HG03135 (cell line): ENCODE measurements around the gene DENND1A.
"Not testable (repeated sequence)": the region's sequence is repeated elsewhere in the genome, so short reads cannot be mapped to it uniquely, and the experiment has no call there.

Experiments used
- ATAC-seq: cut with Tn5 transposase; IDR thresholded peaks from one replicate; pipeline ENCODE4 v1.9.1; 2021; ENCODE audit warnings: mild to moderate bottlenecking, moderate library complexity; ENCODE audit not compliant: unreplicated experiment

Gene DENND1A

GRCh38 chr9:123742009-123742767 lies 187.7 kb downstream of the DENND1A start:
- no peak for ATAC-seq

- ATAC-seq, result no peak
Measured at GRCh38 chr9:123741214-123741613, 188.7 kb downstream of the DENND1A start.

- no peak for ATAC-seq
Measured at GRCh38 chr9:123739902-123740301, 190.0 kb downstream of the DENND1A start.

- ATAC-seq, result no peak
Measured at GRCh38 chr9:123739387-123739786, 190.5 kb downstream of the DENND1A start.

- ATAC-seq, result no peak
Measured at GRCh38 chr9:123738648-123739047, 191.3 kb downstream of the DENND1A start.

GRCh38 chr9:123735376-123735775 lies 194.6 kb downstream of the DENND1A start:
- ATAC-seq, result no peak

GRCh38 chr9:123728571-123728970 lies 201.4 kb downstream of the DENND1A start:
- ATAC-seq, result not testable (repeated sequence)

GRCh38 chr9:123727332-123727731 lies 202.6 kb downstream of the DENND1A start:
- ATAC-seq, result no peak

- no peak for ATAC-seq
Measured at GRCh38 chr9:123725389-123725788, 204.5 kb downstream of the DENND1A start.

- no peak for ATAC-seq
Measured at GRCh38 chr9:123724211-123724796, 205.6 kb downstream of the DENND1A start.

GRCh38 chr9:123723135-123723875 lies 206.6 kb downstream of the DENND1A start:
- ATAC-seq, result no peak

- ATAC-seq, result no peak
Measured at GRCh38 chr9:123722378-123722777, 207.5 kb downstream of the DENND1A start.

- ATAC-seq, result no peak
Measured at GRCh38 chr9:123718188-123718587, 211.7 kb downstream of the DENND1A start.

GRCh38 chr9:123717581-123718175 lies 212.2 kb downstream of the DENND1A start:
- ATAC-seq, result no peak

GRCh38 chr9:123716339-123716945 lies 213.5 kb downstream of the DENND1A start:
- ATAC-seq, result no peak

- no peak for ATAC-seq
Measured at GRCh38 chr9:123715258-123715657, 214.7 kb downstream of the DENND1A start.

- ATAC-seq, result no peak
Measured at GRCh38 chr9:123713282-123713681, 216.6 kb downstream of the DENND1A start.

- no peak for ATAC-seq
Measured at GRCh38 chr9:123712399-123712798, 217.5 kb downstream of the DENND1A start.

- ATAC-seq, result no peak
Measured at GRCh38 chr9:123710299-123710698, 219.6 kb downstream of the DENND1A start.

- ATAC-seq, result no peak
Measured at GRCh38 chr9:123702483-123702882, 227.4 kb downstream of the DENND1A start.

- ATAC-seq, result no peak
Measured at GRCh38 chr9:123697686-123698085, 232.2 kb downstream of the DENND1A start.
